ENCODE results near the gene RAB31. TPM values are rescaled to one million over a fixed set of nuclear protein-coding genes. Genes with fewer than 3 reads are reported as not detected.

RAB31 gene
- total and polyA plus RNA-seq, 2 of the 13 experiments (the other 11 are each of a cell fraction or from before 2014, with no cell fraction given), result 1.1 to 1.7 TPM

- no peaks in the 10 kb centered on the region for H3K9me3 ChIP-seq (ENCODE audit: low read length)
- intact Hi-C loops (cut with micrococcal nuclease; ENCODE audit: unreplicated experiment), result no loop called here
- FAIRE-seq, result no peak
- H3K36me3 ChIP-seq (replicated peaks in 1 of 2; ENCODE audit: control insufficient read depth in 1 of 2, insufficient read depth in 2 of 2, low read length in 2 of 2), result no peaks in the 10 kb centered on the region
- POLR2A ChIA-PET, result no interaction called here
- ATAC-seq, result no peak
- no peaks in the 10 kb centered on the region for H4K20me1 ChIP-seq (ENCODE audit: insufficient read depth, low read length)
- in situ Hi-C loops (cut with HindIII; ENCODE audit: extremely low pct_ligation_motif_present, low pct_unique_long_range_greater_than_20kb), result no loop called here
- TF ChIP-seq NR0B2 (CRISPR knock-in tag; IDR thresholded peaks at IDR 0.05) (no peak), ZNF292 (CRISPR knock-in tag; IDR thresholded peaks at IDR 0.05; ENCODE audit: borderline replicate concordance, low read depth) (no peak), KMT2A (CRISPR knock-in tag; IDR thresholded peaks at IDR 0.05) (no peak)
- no peaks in the 10 kb centered on the region for H3K79me2 ChIP-seq (ENCODE audit: insufficient read depth, low read length)
- no peaks in the 10 kb centered on the region for H3K4me1 ChIP-seq (ENCODE audit: insufficient read depth, low read length)
- 49% methylated on average over 2 of the region's 2 CpGs for WGBS (ENCODE audit: low lambda C conversion rate)
- no peak overlapping the region for H3K4me2 ChIP-seq (ENCODE audit: low read depth, low read length)
- no peak overlapping the region for H2AFZ ChIP-seq (ENCODE audit: low read length)
- no TSS peak for BruUV-seq (replicated peaks)
- no peaks in the 10 kb centered on the region for H3K27me3 ChIP-seq (ENCODE audit: control insufficient read depth in 1 of 2, insufficient read depth in 2 of 2, low read length in 2 of 2)
- CTCF ChIA-PET (ENCODE audit: low intra/inter-chr PET ratio, low total read pairs), result no interaction called here
- no peak overlapping the region for H3K9ac ChIP-seq (ENCODE audit: insufficient read depth, low read depth, low read length)
- no peak overlapping the region for H3K4me3 ChIP-seq (replicated peaks in 1 of 3; ENCODE audit: insufficient read depth in 1 of 3, low read depth in 2 of 3, low read length in 3 of 3)
- DNase-seq (ENCODE audit: low spot score), result no peak
- H3K27ac ChIP-seq (ENCODE audit: extremely low read length, insufficient read depth, low read length), result no peak overlapping the region
Measured at GRCh38 chr18:9726936-9727335, 18.8 kb downstream of the RAB31 start.

GRCh38 chr18:9730786-9731185 is 22.7 kb downstream of the RAB31 start:
- BruUV-seq (replicated peaks), result no TSS peak
- no peak for FAIRE-seq
- TF ChIP-seq KMT2A (CRISPR knock-in tag; IDR thresholded peaks at IDR 0.05) (no peak), ZMYM2 (CRISPR knock-in tag; IDR thresholded peaks at IDR 0.05) (no peak), NFYB (CRISPR knock-in tag; IDR thresholded peaks at IDR 0.05) (no peak), ZNF782 (CRISPR knock-in tag; IDR thresholded peaks at IDR 0.05; ENCODE audit: borderline replicate concordance) (no peak), KLF9 (CRISPR knock-in tag; IDR thresholded peaks at IDR 0.05; ENCODE audit: low read depth) (no peak), MBNL3 (CRISPR knock-in tag; conservative IDR thresholded peaks at IDR 0.05) (no peak), RARG (CRISPR knock-in tag; IDR thresholded peaks at IDR 0.05; ENCODE audit: low read depth) (no peak), HMGXB4 (CRISPR knock-in tag; IDR thresholded peaks at IDR 0.05; ENCODE audit: borderline replicate concordance in 1 of 2, low read depth in 1 of 2) (no peak), ZNF513 (CRISPR knock-in tag; conservative IDR thresholded peaks at IDR 0.05) (no peak), ZZZ3 (CRISPR knock-in tag; IDR thresholded peaks at IDR 0.05; ENCODE audit: borderline replicate concordance) (no peak), IKZF1 (IDR thresholded peaks at IDR 0.05) (no peak), MAFG (CRISPR knock-in tag; IDR thresholded peaks at IDR 0.05) (no peak), KDM2A (CRISPR knock-in tag; IDR thresholded peaks at IDR 0.05; ENCODE audit: borderline replicate concordance, low read depth) (no peak)

More at GRCh38 chr18:9730786-9731185, 22.7 kb downstream of the RAB31 start:
- POLR2A ChIA-PET, result no interaction called here
- no peaks in the 10 kb centered on the region for H3K9me3 ChIP-seq (ENCODE audit: low read length)
- intact Hi-C loops (cut with micrococcal nuclease; ENCODE audit: unreplicated experiment), result no loop called here
- no peak for ATAC-seq
- H3K4me3 ChIP-seq (replicated peaks in 1 of 3; ENCODE audit: insufficient read depth in 1 of 3, low read depth in 2 of 3, low read length in 3 of 3), result no peak overlapping the region
- no peaks in the 10 kb centered on the region for H3K79me2 ChIP-seq (ENCODE audit: insufficient read depth, low read length)
- no peak overlapping the region for H2AFZ ChIP-seq (ENCODE audit: low read length)
- H3K4me1 ChIP-seq (ENCODE audit: insufficient read depth, low read length), result peaks cover 22% of the 10 kb centered on the region
- H3K36me3 ChIP-seq (replicated peaks in 1 of 2; ENCODE audit: control insufficient read depth in 1 of 2, insufficient read depth in 2 of 2, low read length in 2 of 2), result no peaks in the 10 kb centered on the region
- no peak overlapping the region for H3K9ac ChIP-seq (ENCODE audit: insufficient read depth, low read depth, low read length)
- no peak overlapping the region for H3K27ac ChIP-seq (ENCODE audit: extremely low read length, insufficient read depth, low read length)
- no peaks in the 10 kb centered on the region; a peak in 1 of 5 replicates for H3K27me3 ChIP-seq (ENCODE audit: control insufficient read depth in 1 of 2, insufficient read depth in 2 of 2, low read length in 2 of 2)
- H3K4me2 ChIP-seq (ENCODE audit: low read depth, low read length), result no peak overlapping the region
- 88% methylated on average over 3 of the region's 4 CpGs for WGBS (ENCODE audit: low lambda C conversion rate)
- in situ Hi-C loops (cut with HindIII; ENCODE audit: extremely low pct_ligation_motif_present, low pct_unique_long_range_greater_than_20kb), result no loop called here
- no peaks in the 10 kb centered on the region for H4K20me1 ChIP-seq (ENCODE audit: insufficient read depth, low read length)
- CTCF ChIA-PET (ENCODE audit: low intra/inter-chr PET ratio, low total read pairs), result no interaction called here
- no peak for DNase-seq (ENCODE audit: low spot score)
